Left lung (tissue), 10 donors: ENCODE measurements around the gene TMUB1. TPM values are rescaled to one million over a fixed set of nuclear protein-coding genes. Genes with fewer than 3 reads are reported as not detected.

ENCODE experiments used
- ATAC-seq: fragments of 200-7000 bp; cut with Tn5 transposase; one replicate; pipeline ENCODE4 v1.9.1; 2020; ENCODE audit warnings: moderate library complexity
- DNase-seq, 4 donors: peaks; one replicate each; pipeline ENCODE4 v3.0.0-alpha.2; 2013 to 2020
- H3K27ac ChIP-seq, 2 donors: fragments of 200-600 bp; sonication (generic) in 1 of 2; one replicate each; pipeline versions ENCODE4 v1.5.0 to v1.8.0; 2020 to 2021
- H3K27me3 ChIP-seq, 2 donors: fragments of 200-600 bp; sonication (generic) in 1 of 2; one replicate each; pipeline versions ENCODE4 v1.5.0 to v1.8.0; 2020 to 2021
- H3K36me3 ChIP-seq, 2 donors: fragments of 200-600 bp; sonication (generic) in 1 of 2; one replicate each; pipeline versions ENCODE4 v1.5.0 to v1.8.0; 2020 to 2021
- H3K4me1 ChIP-seq, 2 donors: fragments of 200-600 bp; one replicate each; pipeline ENCODE4 v1.8.0; 2021
- H3K4me3 ChIP-seq, 2 donors: fragments of 200-600 bp; sonication (generic) in 1 of 2; one replicate each; pipeline versions ENCODE4 v1.5.0 to v1.8.0; 2020 to 2021; ENCODE audit warnings: mild to moderate bottlenecking in 1 of 2
- H3K9me3 ChIP-seq, 2 donors: fragments of 200-600 bp; sonication (generic) in 1 of 2; one replicate each; pipeline versions ENCODE4 v1.5.0 to v1.8.0; 2020 to 2021
- intact Hi-C, 2 donors: fragments of 100-400 bp; cut with DNase I; formaldehyde crosslinking; loops; one replicate each; pipeline versions ENCODE4 v1.11.2 to v1.14.2; 2022
- polyA plus RNA-seq, 6 donors: library from polyadenylated mRNA; unstranded; fragments of 120-200 nt; gene quantifications; one replicate each; pipeline ENCODE4 v1.2.1, GENCODE V29; 2013; ENCODE audit not compliant: insufficient read length in 6 of 6
- total RNA-seq, 2 donors: library from RNA; stranded (reverse); fragmentation: NEBNext Ultra II Directional; extraction: Animal tissue kit (Norgen Biotek cat#: 25700); gene quantifications; one replicate each; pipeline ENCODE4 v1.2.1, GENCODE V29; 2021
- TF ChIP-seq, protein P1 (sequence below), 2 donors: fragments of 200-600 bp; sonication (generic) in 1 of 2; IDR thresholded peaks; one replicate each; pipeline versions ENCODE4 v1.5.0 to v1.8.0; 2021; ENCODE audit warnings: antibody characterized with exemption in 2 of 2
- donor health status: DM: no; HTN: yes; CAD: no.
- donor health status: DM: no; HTN: no; CAD: no.

The TMUB1 gene
- total and polyA plus RNA-seq, 8 donors: 21.2 to 49.1 (median 24.5) TPM

DNA sequence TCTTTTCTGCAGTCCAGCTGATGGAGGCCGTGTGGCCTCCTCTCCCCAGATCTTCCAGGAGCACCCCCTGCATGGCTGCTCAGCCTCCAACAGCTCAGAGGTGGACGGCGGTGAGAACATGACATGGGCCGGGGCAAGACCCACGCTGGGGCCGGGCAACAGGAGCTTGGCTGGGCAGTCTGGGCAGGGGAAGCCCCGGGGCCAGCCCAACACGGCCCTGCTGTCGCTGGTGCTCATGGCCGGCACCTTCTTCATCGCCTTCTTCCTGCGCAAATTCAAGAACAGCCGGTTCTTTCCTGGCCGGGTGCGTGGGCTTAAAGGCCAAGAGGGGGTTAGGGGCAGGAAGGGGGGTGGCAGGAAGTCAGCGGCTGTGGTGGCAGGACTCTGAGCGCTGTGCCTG lies 9.3 kb downstream of the TMUB1 start:
- DNase-seq: no peak
- no peaks in the 10 kb centered on the region for H3K27me3 ChIP-seq
- intact Hi-C loops: no loop called here
- H3K36me3 ChIP-seq: peaks cover 5 to 84% of the 10 kb centered on the region in 2 donors
- peaks cover 8 to 15% of the 10 kb centered on the region in 2 donors for H3K4me1 ChIP-seq
- no peak overlapping the region for H3K27ac ChIP-seq
- TF ChIP-seq, protein P1, sequence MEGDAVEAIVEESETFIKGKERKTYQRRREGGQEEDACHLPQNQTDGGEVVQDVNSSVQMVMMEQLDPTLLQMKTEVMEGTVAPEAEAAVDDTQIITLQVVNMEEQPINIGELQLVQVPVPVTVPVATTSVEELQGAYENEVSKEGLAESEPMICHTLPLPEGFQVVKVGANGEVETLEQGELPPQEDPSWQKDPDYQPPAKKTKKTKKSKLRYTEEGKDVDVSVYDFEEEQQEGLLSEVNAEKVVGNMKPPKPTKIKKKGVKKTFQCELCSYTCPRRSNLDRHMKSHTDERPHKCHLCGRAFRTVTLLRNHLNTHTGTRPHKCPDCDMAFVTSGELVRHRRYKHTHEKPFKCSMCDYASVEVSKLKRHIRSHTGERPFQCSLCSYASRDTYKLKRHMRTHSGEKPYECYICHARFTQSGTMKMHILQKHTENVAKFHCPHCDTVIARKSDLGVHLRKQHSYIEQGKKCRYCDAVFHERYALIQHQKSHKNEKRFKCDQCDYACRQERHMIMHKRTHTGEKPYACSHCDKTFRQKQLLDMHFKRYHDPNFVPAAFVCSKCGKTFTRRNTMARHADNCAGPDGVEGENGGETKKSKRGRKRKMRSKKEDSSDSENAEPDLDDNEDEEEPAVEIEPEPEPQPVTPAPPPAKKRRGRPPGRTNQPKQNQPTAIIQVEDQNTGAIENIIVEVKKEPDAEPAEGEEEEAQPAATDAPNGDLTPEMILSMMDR (IDR thresholded peaks at IDR 0.05): no peak
- no peak overlapping the region for H3K4me3 ChIP-seq
- ATAC-seq: no peak
- no peaks in the 10 kb centered on the region for H3K9me3 ChIP-seq

- intact Hi-C loops: no loop called here
- Histone ChIP-seq H3K9me3 (no peaks in the 10 kb centered on the region), H3K27ac (no peak overlapping the region), H3K4me1 (no peaks in the 10 kb centered on the region), H3K27me3 (no peaks in the 10 kb centered on the region), H3K36me3 (peaks cover 10 to 100% of the 10 kb centered on the region in 2 donors), H3K4me3 (no peak overlapping the region)
- ATAC-seq (no peak), DNase-seq (peak in 1 of 4 donors; percentile 78)
- TF ChIP-seq, protein P1 (IDR thresholded peaks at IDR 0.05): no peak
Measured at GRCh38 chr7:151071032-151071866, 12.0 kb downstream of the TMUB1 start.

GRCh38 chr7:151070574-151070960 lies 12.7 kb downstream of the TMUB1 start:
- no peaks in the 10 kb centered on the region for H3K4me1 ChIP-seq
- no peak overlapping the region for H3K27ac ChIP-seq
- intact Hi-C loops: no loop called here
- ATAC-seq (no peak), DNase-seq (no peak)
- H3K9me3 ChIP-seq: no peaks in the 10 kb centered on the region
- peaks cover 10 to 100% of the 10 kb centered on the region in 2 donors for H3K36me3 ChIP-seq
- no peak overlapping the region for H3K4me3 ChIP-seq
- H3K27me3 ChIP-seq: no peaks in the 10 kb centered on the region
- TF ChIP-seq, protein P1 (IDR thresholded peaks at IDR 0.05): no peak

DNA sequence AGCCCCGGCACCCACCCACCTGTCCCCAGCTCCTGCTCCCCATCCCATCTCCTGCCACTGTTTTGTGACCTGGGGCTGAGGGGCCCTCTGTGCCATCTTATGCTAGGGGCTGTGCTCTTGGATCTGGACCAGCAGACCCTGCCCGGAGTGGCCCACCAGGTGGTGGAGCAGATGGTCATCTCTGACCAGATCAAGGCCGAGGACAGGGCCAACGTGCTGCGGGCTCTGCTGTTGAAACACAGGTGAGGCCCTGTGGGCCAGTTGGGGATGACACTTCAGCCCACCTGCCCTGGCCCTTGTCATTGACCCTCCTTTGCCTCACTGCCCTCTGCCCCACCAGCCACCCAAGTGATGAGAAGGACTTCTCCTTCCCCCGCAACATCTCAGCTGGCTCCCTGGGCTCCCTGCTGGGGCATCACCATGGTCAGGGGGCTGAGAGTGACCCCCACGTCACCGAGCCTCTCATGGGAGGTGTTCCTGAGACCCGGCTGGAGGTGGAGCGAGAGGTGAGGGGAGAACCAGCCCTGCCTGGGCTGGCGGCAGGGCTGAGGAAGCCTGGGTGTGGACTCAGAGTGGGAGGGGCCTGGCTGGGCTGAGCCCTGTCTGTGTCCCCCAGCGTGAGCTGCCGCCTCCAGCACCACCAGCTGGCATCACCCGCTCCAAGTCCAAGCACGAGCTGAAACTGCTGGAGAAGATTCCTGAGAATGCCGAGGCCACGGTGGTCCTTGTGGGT lies 13.3 kb downstream of the TMUB1 start:
- DNase-seq: no peak
- ATAC-seq: no peak
- no peak overlapping the region for H3K27ac ChIP-seq
- no peaks in the 10 kb centered on the region for H3K9me3 ChIP-seq
- no peaks in the 10 kb centered on the region for H3K27me3 ChIP-seq
- TF ChIP-seq, protein P1 (IDR thresholded peaks at IDR 0.05): no peak
- H3K4me3 ChIP-seq: no peak overlapping the region
- peaks cover 10 to 100% of the 10 kb centered on the region in 2 donors for H3K36me3 ChIP-seq
- intact Hi-C loops: no loop called here
- H3K4me1 ChIP-seq: no peaks in the 10 kb centered on the region
